ENCODE data around the gene SRPK1. TPM values are rescaled to one million over a fixed set of nuclear protein-coding genes. Genes with fewer than 3 reads are reported as not detected.
"Not testable (repeated sequence)": the region's sequence is repeated elsewhere in the genome, so short reads cannot be mapped to it uniquely, and the experiment has no call there.

The SRPK1 gene
- polyA plus RNA-seq, 1 experiment, result 41.6 TPM

GRCh38 chr6:35936681-35937359 lies 15.9 kb upstream of the SRPK1 start:
- ChIA-PET CTCF (interaction anchor here (0.6 to 1.4 kb wide), 4 partner anchors 11 to 404 kb away, joined by 3 to 4 read pairs (median 3); no protein-coding TSS in a partner anchor), POLR2A (interaction anchor here (0.6 kb wide), 1 partner anchor 13 kb away, joined by 8 read pairs; no protein-coding TSS in a partner anchor)
- Histone ChIP-seq H3K4me3 (ENCODE audit: low read depth, low read length) (no peak overlapping the region), H3K9me3 (ENCODE audit: control insufficient read depth, insufficient read depth, low read length) (no peaks in the 10 kb centered on the region), H3K27ac (ENCODE audit: low read depth, low read length) (no peak overlapping the region), H3K27me3 (ENCODE audit: control insufficient read depth, insufficient read depth, low read length) (peaks cover 3% of the 10 kb centered on the region)
- no peak for TF ChIP-seq CTCF (IDR thresholded peaks at IDR 0.05; ENCODE audit: low read depth, low read length)
- no peak for DNase-seq (ENCODE audit: low read depth, low spot score)

GRCh38 chr6:35935469-35935868 lies 14.6 kb upstream of the SRPK1 start:
- no peak for TF ChIP-seq CTCF (IDR thresholded peaks at IDR 0.05; ENCODE audit: low read depth, low read length)
- Histone ChIP-seq H3K9me3 (ENCODE audit: control insufficient read depth, insufficient read depth, low read length) (no peaks in the 10 kb centered on the region; the same call in 1 of the 2 replicates), H3K27ac (ENCODE audit: low read depth, low read length) (no peak overlapping the region), H3K4me3 (ENCODE audit: low read depth, low read length) (no peak overlapping the region), H3K27me3 (ENCODE audit: control insufficient read depth, insufficient read depth, low read length) (peaks cover 3% of the 10 kb centered on the region)
- POLR2A ChIA-PET, result no interaction called here
- CTCF ChIA-PET, result no interaction called here
- DNase-seq (ENCODE audit: low read depth, low spot score), result no peak

- ChIA-PET POLR2A (no interaction called here), CTCF (interaction anchor here (0.7 kb wide), 1 partner anchor 21 kb away, joined by 5 read pairs; no protein-coding TSS in a partner anchor)
Observed at GRCh38 chr6:35933844-35934243, 12.9 kb upstream of the SRPK1 start.

GRCh38 chr6:35931873-35932272 lies 11.0 kb upstream of the SRPK1 start:
- H3K4me3 ChIP-seq (ENCODE audit: low read depth, low read length); POLR2A ChIA-PET; CTCF ChIA-PET; H3K27me3 ChIP-seq (ENCODE audit: control insufficient read depth, insufficient read depth, low read length); H3K27ac ChIP-seq (ENCODE audit: low read depth, low read length); H3K9me3 ChIP-seq (ENCODE audit: control insufficient read depth, insufficient read depth, low read length); DNase-seq (ENCODE audit: low read depth, low spot score): not testable (repeated sequence)

More at GRCh38 chr6:35933844-35934243, 12.9 kb upstream of the SRPK1 start:
- no peak overlapping the region for H3K27ac ChIP-seq (ENCODE audit: low read depth, low read length)
- no peak for DNase-seq (ENCODE audit: low read depth, low spot score)
- no peak overlapping the region for H3K4me3 ChIP-seq (ENCODE audit: low read depth, low read length)
- no peak for TF ChIP-seq CTCF (IDR thresholded peaks at IDR 0.05; ENCODE audit: low read depth, low read length)
- H3K9me3 ChIP-seq (ENCODE audit: control insufficient read depth, insufficient read depth, low read length), result no peaks in the 10 kb centered on the region; the same call in 1 of the 2 replicates
- no peaks in the 10 kb centered on the region for H3K27me3 ChIP-seq (ENCODE audit: control insufficient read depth, insufficient read depth, low read length)

GRCh38 chr6:35931120-35931561 lies 10.2 kb upstream of the SRPK1 start:
- no peak for TF ChIP-seq CTCF (IDR thresholded peaks at IDR 0.05; ENCODE audit: low read depth, low read length)
- Histone ChIP-seq H3K27ac (ENCODE audit: low read depth, low read length) (no peak overlapping the region), H3K27me3 (ENCODE audit: control insufficient read depth, insufficient read depth, low read length) (no peaks in the 10 kb centered on the region), H3K9me3 (ENCODE audit: control insufficient read depth, insufficient read depth, low read length) (no peaks in the 10 kb centered on the region; the same call in 1 of the 2 replicates), H3K4me3 (ENCODE audit: low read depth, low read length) (no peak overlapping the region)
- POLR2A ChIA-PET, result no interaction called here
- no peak for DNase-seq (ENCODE audit: low read depth, low spot score)
- CTCF ChIA-PET, result interaction anchor here (0.6 kb wide), 1 partner anchor 165 kb away, joined by 6 read pairs; no protein-coding TSS in a partner anchor

Data from AG04450 (cell line).